CD14-positive monocyte (primary cell): ENCODE data around the gene GMDS. TPM values are rescaled to one million over a fixed set of nuclear protein-coding genes. Genes with fewer than 3 reads are reported as not detected.

Experiments used
- DNase-seq, 3 donors: peaks; one replicate each; pipeline ENCODE4 v3.0.0-alpha.2; 2011 to 2022
- H2AFZ ChIP-seq: 2 replicates; pipeline ENCODE4 v1.6.0; 2012; ENCODE audit warnings: mild to moderate bottlenecking, low read depth, low read length, inconsistent platforms; ENCODE audit not compliant: insufficient read depth, poor library complexity, severe bottlenecking
- H3K27ac ChIP-seq, 2 donors: 1 replicate in 1 of 2; 2 replicates in 1 of 2; pipeline ENCODE4 v1.5.1; 2012 to 2013; ENCODE audit warnings: low read length in 2 of 2, control low read depth in 1 of 2, inconsistent platforms in 1 of 2, low read depth in 1 of 2, mild to moderate bottlenecking in 1 of 2
- H3K27me3 ChIP-seq, 2 donors: one replicate each; pipeline versions ENCODE4 v1.6.0 to v1.6.1; 2011 to 2013; ENCODE audit warnings: low read length in 2 of 2; ENCODE audit not compliant: control insufficient read depth in 2 of 2, insufficient read depth in 2 of 2
- H3K36me3 ChIP-seq, 2 donors: replicated peaks in 1 of 2; 1 replicate in 1 of 2; 2 replicates in 1 of 2; pipeline versions ENCODE4 v1.5.1 to v1.6.1; 2012 to 2013; ENCODE audit warnings: low read length in 2 of 2, control low read depth in 1 of 2, inconsistent platforms in 1 of 2, mild to moderate bottlenecking in 1 of 2; ENCODE audit not compliant: insufficient read depth in 2 of 2, control insufficient read depth in 1 of 2
- H3K4me1 ChIP-seq, 2 donors: 1 replicate in 1 of 2; 2 replicates in 1 of 2; pipeline versions ENCODE4 v1.5.1 to v1.6.1; 2012 to 2013; ENCODE audit warnings: low read length in 2 of 2, control low read depth in 1 of 2, inconsistent platforms in 1 of 2, mild to moderate bottlenecking in 1 of 2, moderate library complexity in 1 of 2; ENCODE audit not compliant: insufficient read depth in 2 of 2, control insufficient read depth in 1 of 2
- H3K4me2 ChIP-seq: replicated peaks from 2 replicates; pipeline ENCODE3; 2012; ENCODE audit warnings: low read length, moderate library complexity, mild to moderate bottlenecking; ENCODE audit not compliant: poor library complexity, severe bottlenecking; ENCODE audit errors: extremely low read depth
- H3K4me3 ChIP-seq, 3 experiments: fragments of 200-600 bp in 1 of 3; sonication (generic) in 1 of 3; replicated peaks in 1 of 3; 1 replicate in 2 of 3; 2 replicates in 1 of 3; pipeline ENCODE4 v1.5.1; 2011 to 2013; ENCODE audit warnings: low read length in 3 of 3, mild to moderate bottlenecking in 3 of 3, control low read depth in 2 of 3, low read depth in 2 of 3, inconsistent platforms in 1 of 3, moderate library complexity in 1 of 3
- H3K79me2 ChIP-seq: 2 replicates; pipeline ENCODE4 v1.6.0; 2012; ENCODE audit warnings: mild to moderate bottlenecking, control low read depth, inconsistent platforms, low read length, moderate library complexity; ENCODE audit not compliant: insufficient read depth
- H3K9ac ChIP-seq: 2 replicates; pipeline ENCODE4 v1.6.0; 2017; ENCODE audit warnings: low read length, mild to moderate bottlenecking; ENCODE audit not compliant: insufficient read depth, poor library complexity, severe bottlenecking
- H3K9me3 ChIP-seq, 2 donors: replicated peaks in 1 of 2; 1 replicate in 1 of 2; 2 replicates in 1 of 2; pipeline versions ENCODE4 v1.5.1 to v1.6.1; 2012 to 2013; ENCODE audit warnings: low read length in 2 of 2, control low read depth in 1 of 2; ENCODE audit not compliant: control insufficient read depth in 1 of 2, insufficient read depth in 1 of 2
- H4K20me1 ChIP-seq: 2 replicates; pipeline ENCODE4 v1.6.0; 2012; ENCODE audit warnings: mild to moderate bottlenecking, low read length, control low read depth, moderate library complexity; ENCODE audit not compliant: insufficient read depth
- H3K27ac Mint-ChIP-seq, 7 donors: one replicate each; pipeline ENCODE4 v1.8.0; 2020; ENCODE audit warnings: mild to moderate bottlenecking in 7 of 7, mixed read lengths in 7 of 7, moderate library complexity in 6 of 7, inconsistent platforms in 2 of 7
- H3K27me3 Mint-ChIP-seq, 3 donors: one replicate each; pipeline ENCODE4 v1.8.0; 2021 to 2022; ENCODE audit warnings: low read depth in 3 of 3, mild to moderate bottlenecking in 3 of 3, mixed read lengths in 3 of 3, moderate library complexity in 3 of 3, inconsistent platforms in 1 of 3
- H3K36me3 Mint-ChIP-seq, 2 donors: one replicate each; pipeline ENCODE4 v1.8.0; 2020; ENCODE audit warnings: mixed read lengths in 2 of 2, inconsistent platforms in 1 of 2, mild to moderate bottlenecking in 1 of 2
- H3K4me1 Mint-ChIP-seq: one replicate; pipeline ENCODE4 v1.8.0; 2020; ENCODE audit warnings: mild to moderate bottlenecking, mixed read lengths
- H3K4me3 Mint-ChIP-seq, 2 donors: one replicate each; pipeline ENCODE4 v1.8.0; 2020; ENCODE audit warnings: mild to moderate bottlenecking in 2 of 2, mixed read lengths in 2 of 2, moderate library complexity in 1 of 2
- H3K9me3 Mint-ChIP-seq, 7 donors: one replicate each; pipeline ENCODE4 v1.8.0; 2020 to 2022; ENCODE audit warnings: mixed read lengths in 7 of 7, mild to moderate bottlenecking in 6 of 7, moderate library complexity in 6 of 7, inconsistent platforms in 2 of 7
- CTCF ChIP-seq: fragments of 200-600 bp; IDR thresholded peaks from one replicate; pipeline ENCODE4 v1.8.0; 2022; ENCODE audit warnings: antibody characterized with exemption, mild to moderate bottlenecking
- WGBS: methylation state at CpG from one replicate; pipeline ENCODE4 v1.1.5; 2013; ENCODE audit warnings: missing lambda C conversion rate; ENCODE audit not compliant: insufficient coverage; 5-methylcytosine and 5-hydroxymethylcytosine counted together
- intact Hi-C, 2 donors: fragments of 100-400 bp; cut with micrococcal nuclease; formaldehyde crosslinking; loops; one replicate each; pipeline versions ENCODE4 v1.15.0 to v1.15.1; 2023
- polyA plus RNA-seq, 3 donors: library from polyadenylated mRNA; depleted of rRNA in 1 of 3; unstranded in 2 of 3; stranded (reverse) in 1 of 3; fragments of 300-500 nt in 2 of 3; fragments of >200 nt in 1 of 3; fragmentation: Illumina TruSeq in 2 of 3; gene quantifications; 1 replicate in 2 of 3; 2 replicates in 1 of 3; pipeline ENCODE4 v1.2.3, GENCODE V29; 2012 to 2021

The GMDS gene
- polyA plus RNA-seq, 3 donors = 10.5 to 19.9 (median 17.6) TPM

GRCh38 chr6:1758076-1758679 is 487.2 kb downstream of the GMDS start:
- 67% methylated on average over 3 of the region's 8 CpGs for WGBS
- H3K9me3 Mint-ChIP-seq = peaks cover 4 to 9% (median 6%) of the 10 kb centered on the region in 7 donors
- Histone ChIP-seq H3K4me2 (no peak overlapping the region), H3K9me3 (no peaks in the 10 kb centered on the region), H3K4me3 (no peak overlapping the region), H3K27ac (no peak overlapping the region), H2AFZ (no peak overlapping the region), H3K27me3 (no peaks in the 10 kb centered on the region), H3K4me1 (no peaks in the 10 kb centered on the region), H3K79me2 (no peaks in the 10 kb centered on the region), H3K9ac (no peak overlapping the region), H4K20me1 (no peaks in the 10 kb centered on the region), H3K36me3 (no peaks in the 10 kb centered on the region)
- no peak overlapping the region for H3K4me3 Mint-ChIP-seq
- DNase-seq = no peak
- peaks cover 0 to 3% of the 10 kb centered on the region in 2 donors for H3K36me3 Mint-ChIP-seq
- H3K27ac Mint-ChIP-seq = peak overlapping the region in 1 of 7 donors; percentile 86
- peaks cover 0 to 3% (median 0%) of the 10 kb centered on the region in 3 donors for H3K27me3 Mint-ChIP-seq
- TF ChIP-seq CTCF = no peak
- peaks cover 2% of the 10 kb centered on the region for H3K4me1 Mint-ChIP-seq
- intact Hi-C loops = no loop called here

GRCh38 chr6:1757131-1757530 is 488.3 kb downstream of the GMDS start:
- 86% methylated on average over 5 of the region's 8 CpGs for WGBS

More at GRCh38 chr6:1757131-1757530, 488.3 kb downstream of the GMDS start:
- Histone ChIP-seq H3K9me3 (no peaks in the 10 kb centered on the region), H3K36me3 (no peaks in the 10 kb centered on the region), H3K27ac (no peak overlapping the region), H3K4me2 (no peak overlapping the region), H3K9ac (no peak overlapping the region), H3K4me3 (no peak overlapping the region), H4K20me1 (no peaks in the 10 kb centered on the region), H3K27me3 (no peaks in the 10 kb centered on the region), H2AFZ (no peak overlapping the region), H3K4me1 (no peaks in the 10 kb centered on the region), H3K79me2 (no peaks in the 10 kb centered on the region)
- H3K9me3 Mint-ChIP-seq = peaks cover 4 to 16% (median 8%) of the 10 kb centered on the region in 7 donors
- H3K27ac Mint-ChIP-seq = no peak overlapping the region
- no peaks in the 10 kb centered on the region for H3K4me1 Mint-ChIP-seq
- H3K36me3 Mint-ChIP-seq = peaks cover 0 to 3% of the 10 kb centered on the region in 2 donors
- no peak for TF ChIP-seq CTCF
- peaks cover 0 to 3% (median 1%) of the 10 kb centered on the region in 3 donors for H3K27me3 Mint-ChIP-seq
- H3K4me3 Mint-ChIP-seq = no peak overlapping the region
- intact Hi-C loops = no loop called here
- no peak for DNase-seq
